Measurements from ENCODE around the gene GGNBP2. TPM values are rescaled to one million over a fixed set of nuclear protein-coding genes. Genes with fewer than 3 reads are reported as not detected.
"Not testable (repeated sequence)": the region's sequence is repeated elsewhere in the genome, so short reads cannot be mapped to it uniquely, and the experiment has no call there.

GGNBP2 gene
- total and polyA plus RNA-seq, 7 donors: 43.5 to 62.2 (median 57.4) TPM

GRCh38 chr17:36506831-36507230 is 37.9 kb upstream of the GGNBP2 start:
- WGBS, 2 donors: 95 to 97% methylated on average over 11 of the region's 11 CpGs
- intact Hi-C loops (cut with DNase I): no loop called here
- peaks cover 0 to 69% (median 11%) of the 10 kb centered on the region in 4 donors for H3K36me3 ChIP-seq

DNA sequence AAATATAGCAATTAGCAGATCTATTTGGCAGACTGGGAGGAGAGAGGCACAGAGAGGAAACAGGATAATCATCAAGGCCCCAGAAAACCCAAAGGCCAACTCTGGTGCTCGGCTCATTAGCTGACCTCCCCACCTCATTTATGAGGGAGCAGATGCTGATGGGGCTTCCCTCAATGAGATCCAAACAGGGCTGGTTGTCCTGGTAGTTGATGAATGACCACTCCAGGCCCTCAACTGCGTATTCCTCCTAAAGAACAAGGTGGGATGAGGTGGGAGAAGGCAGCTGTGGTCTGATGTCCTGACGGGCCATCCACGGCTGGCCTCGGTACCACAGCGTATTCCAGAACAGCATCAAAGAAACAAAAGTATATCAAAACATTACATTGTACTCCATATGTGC is 37.5 kb upstream of the GGNBP2 start:
- Histone ChIP-seq H3K27me3 (no peaks in the 10 kb centered on the region), H3K27ac (no peak overlapping the region), H3K4me3 (no peak overlapping the region), H3K36me3 (peaks cover 0 to 69% (median 11%) of the 10 kb centered on the region in 4 donors), H3K4me1 (no peaks in the 10 kb centered on the region), H3K9me3 (no peaks in the 10 kb centered on the region)
- TF ChIP-seq POLR2A (IDR thresholded peaks at IDR 0.05) (no peak), POLR2AphosphoS5 (IDR thresholded peaks at IDR 0.05) (no peak), EP300 (IDR thresholded peaks at IDR 0.05) (no peak)
- TF ChIP-seq, protein P1, sequence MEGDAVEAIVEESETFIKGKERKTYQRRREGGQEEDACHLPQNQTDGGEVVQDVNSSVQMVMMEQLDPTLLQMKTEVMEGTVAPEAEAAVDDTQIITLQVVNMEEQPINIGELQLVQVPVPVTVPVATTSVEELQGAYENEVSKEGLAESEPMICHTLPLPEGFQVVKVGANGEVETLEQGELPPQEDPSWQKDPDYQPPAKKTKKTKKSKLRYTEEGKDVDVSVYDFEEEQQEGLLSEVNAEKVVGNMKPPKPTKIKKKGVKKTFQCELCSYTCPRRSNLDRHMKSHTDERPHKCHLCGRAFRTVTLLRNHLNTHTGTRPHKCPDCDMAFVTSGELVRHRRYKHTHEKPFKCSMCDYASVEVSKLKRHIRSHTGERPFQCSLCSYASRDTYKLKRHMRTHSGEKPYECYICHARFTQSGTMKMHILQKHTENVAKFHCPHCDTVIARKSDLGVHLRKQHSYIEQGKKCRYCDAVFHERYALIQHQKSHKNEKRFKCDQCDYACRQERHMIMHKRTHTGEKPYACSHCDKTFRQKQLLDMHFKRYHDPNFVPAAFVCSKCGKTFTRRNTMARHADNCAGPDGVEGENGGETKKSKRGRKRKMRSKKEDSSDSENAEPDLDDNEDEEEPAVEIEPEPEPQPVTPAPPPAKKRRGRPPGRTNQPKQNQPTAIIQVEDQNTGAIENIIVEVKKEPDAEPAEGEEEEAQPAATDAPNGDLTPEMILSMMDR (IDR thresholded peaks at IDR 0.05): no peak
- 85 to 95% methylated on average over 6 of the region's 6 CpGs for WGBS, 2 donors
- intact Hi-C loops (cut with DNase I): no loop called here
- DNase-seq: no peak

More at GRCh38 chr17:36506831-36507230, 37.9 kb upstream of the GGNBP2 start:
- no peak overlapping the region for H3K4me3 ChIP-seq
- DNase-seq: no peak
- TF ChIP-seq POLR2AphosphoS5 (IDR thresholded peaks at IDR 0.05): no peak
- no peak for TF ChIP-seq EP300 (IDR thresholded peaks at IDR 0.05)
- TF ChIP-seq, protein P1 (IDR thresholded peaks at IDR 0.05): no peak
- TF ChIP-seq POLR2A (IDR thresholded peaks at IDR 0.05): no peak
- H3K9me3 ChIP-seq: no peaks in the 10 kb centered on the region
- no peaks in the 10 kb centered on the region for H3K27me3 ChIP-seq
- no peaks in the 10 kb centered on the region for H3K4me1 ChIP-seq
- H3K27ac ChIP-seq: no peak overlapping the region

GRCh38 chr17:36508439-36508838 is 36.3 kb upstream of the GGNBP2 start:
- not testable (repeated sequence) for DNase-seq
- WGBS, 2 donors: 93 to 94% methylated on average over 2 of the region's 2 CpGs
- peaks cover 0 to 65% (median 12%) of the 10 kb centered on the region in 4 donors for H3K36me3 ChIP-seq

DNA sequence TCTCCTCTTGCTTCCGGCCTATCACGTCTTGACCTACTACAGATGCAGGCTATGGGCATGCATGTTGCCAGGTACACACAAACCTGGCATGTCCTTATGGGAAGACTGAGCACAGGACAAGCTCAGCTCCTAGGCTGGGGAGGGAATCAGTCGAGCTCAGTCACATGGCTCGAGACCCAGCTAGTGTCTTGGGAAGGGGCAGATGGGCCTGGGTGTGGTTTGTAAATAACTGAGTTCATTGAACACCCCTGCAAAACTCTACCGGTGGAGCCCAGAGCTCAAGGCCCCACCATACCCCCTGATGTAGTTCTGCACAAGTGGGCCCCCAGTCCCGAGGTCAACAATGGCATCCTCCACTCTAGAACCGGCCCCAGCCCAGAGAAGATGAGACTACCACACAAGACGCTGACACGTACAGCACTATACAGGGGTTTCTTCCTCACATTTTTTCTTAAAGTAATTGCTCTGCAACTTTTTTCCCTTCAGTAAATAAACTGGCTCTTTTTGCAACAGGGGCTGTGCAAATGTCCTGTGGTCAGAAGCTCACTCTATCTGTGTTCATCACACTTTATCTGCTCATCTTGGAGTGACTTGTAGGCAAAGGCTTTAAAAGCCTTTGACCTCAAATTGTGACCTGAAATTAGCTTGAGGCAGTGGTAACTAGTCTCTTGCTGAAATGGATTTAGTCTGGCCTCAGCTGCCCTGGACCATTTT is 35.3 kb upstream of the GGNBP2 start:
- intact Hi-C loops (cut with DNase I): no loop called here
- 89 to 93% methylated on average over 9 of the region's 9 CpGs for WGBS, 2 donors

More at GRCh38 chr17:36508439-36508838, 36.3 kb upstream of the GGNBP2 start:
- H3K4me1 ChIP-seq; intact Hi-C loops (cut with DNase I); H3K27ac ChIP-seq; H3K27me3 ChIP-seq; H3K9me3 ChIP-seq; H3K4me3 ChIP-seq: not testable (repeated sequence)

GRCh38 chr17:36510636-36511035 is 34.1 kb upstream of the GGNBP2 start:
- Histone ChIP-seq H3K4me3 (no peak overlapping the region), H3K27ac (no peak overlapping the region), H3K27me3 (no peaks in the 10 kb centered on the region), H3K36me3 (peaks cover 0 to 58% (median 8%) of the 10 kb centered on the region in 4 donors), H3K9me3 (no peaks in the 10 kb centered on the region), H3K4me1 (no peaks in the 10 kb centered on the region)
- intact Hi-C loops (cut with DNase I): no loop called here
- no peak for DNase-seq
- WGBS, 2 donors: 92% methylated on average over 14 of the region's 14 CpGs
- TF ChIP-seq POLR2AphosphoS5 (IDR thresholded peaks at IDR 0.05): no peak
- TF ChIP-seq EP300 (IDR thresholded peaks at IDR 0.05): no peak
- TF ChIP-seq, protein P1 (IDR thresholded peaks at IDR 0.05): no peak
- TF ChIP-seq POLR2A (IDR thresholded peaks at IDR 0.05): no peak

More for the DNA sequence above, 35.3 kb upstream of the GGNBP2 start:
- no peak for DNase-seq
- H3K36me3 ChIP-seq: peaks cover 0 to 59% (median 12%) of the 10 kb centered on the region in 4 donors
- TF ChIP-seq, protein P1 (IDR thresholded peaks at IDR 0.05): no peak
- TF ChIP-seq POLR2A (IDR thresholded peaks at IDR 0.05) (no peak), EP300 (IDR thresholded peaks at IDR 0.05) (no peak), POLR2AphosphoS5 (IDR thresholded peaks at IDR 0.05) (no peak)
- no peak overlapping the region for H3K27ac ChIP-seq
- no peak overlapping the region for H3K4me3 ChIP-seq
- H3K4me1 ChIP-seq: no peaks in the 10 kb centered on the region
- no peaks in the 10 kb centered on the region for H3K27me3 ChIP-seq
- H3K9me3 ChIP-seq: no peaks in the 10 kb centered on the region

Data from sigmoid colon (tissue), 7 donors.